ENCODE measurements around the gene PPM1B.
"Not testable (repeated sequence)": the region's sequence is repeated elsewhere in the genome, so short reads cannot be mapped to it uniquely, and the experiment has no call there.

The PPM1B gene

DNA sequence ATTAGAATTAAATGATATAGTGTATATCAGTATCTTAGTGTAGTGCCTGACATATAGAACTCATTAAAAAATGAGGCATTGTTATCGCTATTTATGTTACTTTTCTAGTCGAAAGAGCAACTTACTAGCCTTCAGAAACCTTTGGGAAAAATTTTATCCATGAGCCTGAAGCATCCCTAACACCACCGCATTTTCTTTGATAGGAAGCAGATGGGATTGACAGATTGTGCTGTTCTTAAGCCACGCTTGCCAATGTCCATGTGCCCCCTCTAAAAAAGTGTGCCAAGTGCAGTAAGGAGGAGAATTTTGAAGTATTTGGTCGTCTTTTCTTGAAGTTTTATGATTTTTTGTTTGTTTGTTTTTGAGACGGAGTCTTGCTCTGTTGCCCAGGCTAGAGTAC lies 29.1 kb downstream of the PPM1B start:
- no peak for DNase-seq

DNA sequence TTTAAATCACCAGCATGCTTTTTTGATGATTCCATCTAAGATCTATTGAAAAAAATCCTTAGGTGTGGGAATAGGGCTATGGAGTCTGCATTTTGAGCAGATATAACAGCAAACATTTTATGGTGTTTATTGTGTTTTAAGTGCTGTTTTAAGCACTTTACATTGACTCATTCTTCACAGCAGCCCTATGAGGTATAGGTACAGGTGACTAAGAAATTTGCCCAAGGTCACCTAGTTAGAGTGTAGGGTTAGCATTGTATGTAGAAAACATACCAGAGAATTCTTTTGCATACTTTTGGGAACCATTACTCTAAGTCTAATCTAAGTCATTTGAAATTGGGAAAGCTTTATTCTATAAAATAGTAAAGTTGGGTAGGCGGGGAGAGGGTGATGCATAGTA lies 31.3 kb downstream of the PPM1B start:
- DNase-seq = no peak

DNA sequence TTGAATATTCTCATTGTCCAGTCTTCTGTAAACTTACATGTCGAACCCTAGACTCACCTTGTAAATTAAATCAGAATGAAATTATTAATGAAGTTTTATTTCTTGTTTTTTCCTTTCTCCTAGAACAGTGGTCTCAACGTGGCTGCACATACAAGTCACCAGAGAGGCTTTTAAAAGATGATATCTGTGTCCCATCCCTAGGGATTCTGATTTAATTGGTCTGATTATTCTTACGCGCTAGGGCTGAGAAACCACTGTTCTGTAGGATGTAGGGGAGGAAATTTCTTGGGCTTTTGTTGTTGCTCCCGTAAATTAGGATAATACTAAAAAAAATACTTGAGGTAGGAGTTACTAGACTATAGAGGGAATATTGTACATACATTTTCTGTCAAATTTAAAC lies 32.1 kb downstream of the PPM1B start:
- DNase-seq = no peak

DNA sequence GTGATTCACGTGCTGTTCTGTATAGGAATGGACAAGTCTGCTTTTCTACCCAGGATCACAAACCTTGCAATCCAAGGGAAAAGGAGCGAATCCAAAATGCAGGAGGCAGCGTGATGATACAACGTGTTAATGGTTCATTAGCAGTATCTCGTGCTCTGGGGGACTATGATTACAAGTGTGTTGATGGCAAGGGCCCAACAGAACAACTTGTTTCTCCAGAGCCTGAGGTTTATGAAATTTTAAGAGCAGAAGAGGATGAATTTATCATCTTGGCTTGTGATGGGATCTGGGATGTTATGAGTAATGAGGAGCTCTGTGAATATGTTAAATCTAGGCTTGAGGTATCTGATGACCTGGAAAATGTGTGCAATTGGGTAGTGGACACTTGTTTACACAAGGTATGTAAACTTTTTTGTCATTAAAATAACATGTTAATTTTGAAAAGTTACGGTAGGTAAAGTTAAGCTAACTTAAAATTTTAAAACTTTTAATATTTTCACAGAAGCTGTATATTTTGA lies 33.0 kb downstream of the PPM1B start:
- DNase-seq = no peak

DNA sequence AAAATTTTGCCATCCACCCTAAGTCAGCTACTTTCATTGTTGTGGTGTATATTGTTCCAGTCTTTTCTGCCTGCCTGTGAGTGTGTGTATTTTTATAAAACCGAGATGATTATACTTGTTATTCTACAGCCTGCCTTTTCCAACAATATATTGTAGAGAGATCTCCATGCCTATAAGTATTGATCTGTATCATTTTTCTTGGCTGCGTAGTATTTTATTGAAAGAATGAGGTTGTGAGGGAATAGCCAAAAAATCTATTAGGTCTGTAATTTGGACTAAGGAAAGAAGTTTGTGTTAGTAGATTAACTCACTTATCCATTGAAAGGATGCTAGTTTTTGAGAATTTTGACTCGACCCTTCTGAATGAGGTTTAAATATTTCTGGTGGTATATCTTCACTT lies 34.9 kb downstream of the PPM1B start:
- DNase-seq = no peak

DNA sequence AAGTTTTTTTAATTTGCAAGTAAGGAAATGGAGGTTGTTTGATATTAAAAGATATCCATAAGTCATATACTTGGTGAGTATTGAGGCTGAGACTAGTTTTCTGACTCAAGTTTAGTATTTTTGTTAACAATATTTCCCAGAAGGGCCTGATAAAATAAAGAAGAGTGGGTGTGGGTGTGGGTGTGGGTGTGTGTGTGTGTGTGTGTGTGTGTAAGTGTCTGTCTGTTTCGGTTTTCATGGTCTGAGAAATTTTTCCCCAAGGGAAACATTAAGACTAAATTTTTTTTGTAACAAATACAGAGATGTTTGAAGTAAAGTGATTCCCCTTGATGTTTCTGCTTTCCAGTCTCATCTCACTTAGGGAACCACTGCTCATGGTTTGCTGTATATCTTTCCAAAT lies 36.5 kb downstream of the PPM1B start:
- no peak for DNase-seq

DNA sequence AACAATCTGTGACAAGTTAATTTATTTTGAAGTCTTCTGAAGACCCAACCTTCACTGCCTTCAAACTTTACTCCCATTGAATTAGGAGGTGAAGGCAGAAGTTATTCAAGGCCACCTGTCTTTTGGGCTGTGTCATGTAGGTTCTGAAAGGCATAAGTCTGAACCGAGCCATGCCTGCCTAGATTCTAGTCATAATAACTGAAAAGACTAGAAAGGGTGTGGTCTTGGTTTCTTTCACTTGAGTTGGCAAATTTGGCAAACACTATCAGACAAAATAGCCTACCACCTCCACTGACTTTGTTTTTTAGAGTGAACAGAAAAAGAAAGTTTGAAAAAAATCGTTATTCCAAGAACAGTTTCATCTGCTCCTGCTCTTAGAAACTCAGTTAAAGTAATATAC lies 38.4 kb downstream of the PPM1B start:
- DNase-seq = no peak

DNA sequence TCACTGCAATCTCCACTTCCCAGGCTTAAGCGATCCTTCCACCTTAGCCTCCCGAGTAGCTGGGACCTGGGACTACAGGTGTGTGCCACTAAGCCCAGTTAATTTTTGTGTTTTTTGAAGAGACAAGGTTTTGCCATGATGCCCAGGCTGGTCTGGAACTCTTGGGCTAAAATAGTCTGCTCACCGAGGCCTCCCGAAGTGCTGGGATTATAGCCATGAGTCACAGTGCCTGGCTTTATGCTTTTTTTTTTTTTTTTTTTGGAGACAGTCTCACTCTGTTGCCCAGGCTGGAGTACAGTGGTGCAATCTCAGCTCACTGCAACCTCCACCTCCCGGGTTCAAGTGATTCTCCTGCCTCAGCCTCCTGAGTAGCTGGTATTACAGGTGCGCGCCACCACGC lies 39.0 kb downstream of the PPM1B start:
- DNase-seq = not testable (repeated sequence)

DNA sequence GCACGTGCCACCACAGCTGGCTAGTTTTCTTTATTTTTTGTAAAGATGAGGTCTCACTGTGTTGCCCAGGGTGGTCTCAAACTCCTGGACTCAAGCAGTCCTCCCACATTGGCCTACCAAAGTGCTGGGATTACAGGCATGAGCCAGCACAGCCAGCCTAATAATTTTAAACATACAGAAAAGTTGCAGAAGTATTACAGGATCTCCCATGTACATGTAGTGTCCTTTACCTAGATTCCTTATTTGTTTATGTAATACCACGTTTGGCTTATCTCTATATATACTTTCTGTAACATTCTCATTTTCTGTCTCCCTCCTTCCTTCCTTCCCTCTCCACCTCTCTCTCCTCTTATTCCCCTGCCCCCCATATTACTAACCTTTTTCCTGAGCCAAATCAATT lies 41.7 kb downstream of the PPM1B start:
- DNase-seq = no peak

DNA sequence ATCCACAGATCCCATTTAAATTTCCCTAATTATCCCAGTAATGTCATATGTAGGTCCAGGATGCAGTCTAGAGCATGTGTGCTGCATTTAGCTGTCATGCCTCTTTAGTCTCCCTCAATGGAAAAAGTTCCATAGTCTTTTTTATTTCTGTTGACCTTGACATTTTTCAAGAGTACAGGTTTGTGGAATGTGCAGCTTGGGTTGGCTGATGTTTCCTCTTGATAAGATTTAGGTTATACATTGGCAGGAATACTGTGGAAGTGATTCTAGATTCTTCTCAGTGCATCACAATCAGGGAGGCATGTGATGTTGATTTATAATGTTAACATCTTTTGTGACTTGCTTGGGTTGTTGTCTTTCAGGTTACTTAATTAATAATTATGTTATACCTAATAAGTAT lies 42.5 kb downstream of the PPM1B start:
- no peak for DNase-seq

DNA sequence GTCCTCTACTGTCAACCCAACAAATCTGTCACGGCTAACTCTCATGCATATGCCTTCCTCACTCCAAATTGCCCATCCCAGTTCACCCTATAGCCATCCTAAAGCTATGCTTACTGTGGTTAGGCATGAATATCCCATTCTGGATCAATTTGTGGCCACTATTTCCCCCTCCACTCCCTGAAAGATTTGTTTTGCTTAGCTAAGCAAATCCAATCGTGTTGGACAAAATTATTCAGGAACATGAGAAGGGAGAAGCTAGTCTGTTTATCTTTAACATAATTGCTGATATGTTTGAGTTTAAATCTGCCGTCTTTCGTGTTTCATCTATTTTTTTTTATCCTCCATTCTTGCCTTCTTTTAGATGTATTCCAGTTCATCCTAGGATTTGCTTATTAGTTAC lies 43.6 kb downstream of the PPM1B start:
- DNase-seq = no peak

DNA sequence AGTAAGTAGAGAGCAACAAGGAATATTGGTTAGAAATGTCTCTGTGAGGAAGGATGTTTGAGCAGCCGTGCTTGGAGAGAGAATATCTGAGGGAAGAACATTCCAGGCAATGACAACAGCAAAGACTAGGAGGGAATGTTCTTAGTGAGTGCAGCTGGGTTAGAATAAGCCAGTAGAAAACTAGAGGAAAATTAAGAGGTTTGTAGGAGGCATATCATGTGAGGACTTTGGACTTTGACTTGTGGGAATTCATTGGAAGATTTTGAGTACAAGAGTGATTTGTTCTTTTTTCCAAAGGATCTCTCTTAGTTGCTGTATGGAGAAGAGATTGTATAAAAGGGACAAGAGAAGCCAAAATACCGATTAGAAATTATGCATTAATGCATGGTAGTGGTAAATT lies 47.2 kb downstream of the PPM1B start:
- no peak for DNase-seq

DNA sequence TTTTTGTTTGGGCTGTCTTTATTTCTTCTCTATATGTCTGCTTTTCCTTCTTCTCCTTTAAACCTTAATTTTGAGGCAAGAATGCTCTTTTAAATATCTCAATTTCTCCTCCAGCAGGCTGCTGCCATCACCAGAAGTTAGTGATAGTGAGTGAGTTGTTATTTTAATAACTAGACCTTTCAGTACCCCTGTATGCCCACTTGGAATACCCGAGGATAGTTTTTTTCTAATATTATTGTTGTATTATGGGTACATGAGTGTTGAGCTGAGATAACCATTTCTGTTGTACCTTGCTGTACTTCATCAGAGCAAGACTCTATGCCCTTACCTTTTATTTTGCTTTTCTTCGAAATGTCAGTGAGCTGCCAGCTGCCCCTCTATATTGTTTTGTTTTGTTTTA lies 50.1 kb downstream of the PPM1B start:
- DNase-seq = no peak

DNA sequence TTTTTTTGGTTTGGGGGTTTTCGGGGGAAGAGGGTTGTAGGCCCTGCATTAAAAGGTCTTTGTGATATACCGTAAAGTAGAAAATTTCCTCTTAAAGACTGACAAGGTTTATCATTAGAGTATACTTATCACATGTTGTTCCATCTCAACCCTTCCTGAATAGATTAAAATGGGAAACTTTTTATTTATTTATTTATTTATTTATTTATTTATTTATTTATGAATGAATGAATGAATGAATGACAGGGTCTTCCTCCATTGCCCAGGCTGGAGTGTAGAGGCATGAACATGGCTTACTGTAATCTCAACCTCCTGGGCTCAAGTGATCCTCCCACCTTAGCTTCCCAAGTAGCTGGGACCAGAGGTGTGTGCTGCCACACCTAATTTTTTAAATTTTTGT lies 58.1 kb downstream of the PPM1B start:
- DNase-seq = no peak

DNA sequence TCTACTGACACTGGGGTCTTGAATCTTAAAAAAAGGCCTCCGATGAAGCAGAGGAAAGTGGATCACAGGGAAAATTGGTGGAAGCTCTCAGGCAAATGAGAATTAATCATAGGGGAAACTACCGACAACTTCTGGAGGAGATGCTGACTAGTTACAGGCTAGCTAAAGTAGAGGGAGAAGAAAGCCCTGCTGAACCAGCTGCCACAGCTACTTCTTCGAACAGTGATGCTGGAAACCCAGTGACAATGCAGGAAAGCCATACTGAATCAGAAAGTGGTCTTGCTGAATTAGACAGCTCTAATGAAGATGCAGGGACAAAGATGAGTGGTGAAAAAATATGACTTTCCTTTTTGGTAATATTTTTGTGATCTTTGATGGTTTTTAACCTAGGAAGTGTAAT lies 61.7 kb downstream of the PPM1B start:
- DNase-seq = peak in 2 of 56 donors; percentile 2 to 3

DNA sequence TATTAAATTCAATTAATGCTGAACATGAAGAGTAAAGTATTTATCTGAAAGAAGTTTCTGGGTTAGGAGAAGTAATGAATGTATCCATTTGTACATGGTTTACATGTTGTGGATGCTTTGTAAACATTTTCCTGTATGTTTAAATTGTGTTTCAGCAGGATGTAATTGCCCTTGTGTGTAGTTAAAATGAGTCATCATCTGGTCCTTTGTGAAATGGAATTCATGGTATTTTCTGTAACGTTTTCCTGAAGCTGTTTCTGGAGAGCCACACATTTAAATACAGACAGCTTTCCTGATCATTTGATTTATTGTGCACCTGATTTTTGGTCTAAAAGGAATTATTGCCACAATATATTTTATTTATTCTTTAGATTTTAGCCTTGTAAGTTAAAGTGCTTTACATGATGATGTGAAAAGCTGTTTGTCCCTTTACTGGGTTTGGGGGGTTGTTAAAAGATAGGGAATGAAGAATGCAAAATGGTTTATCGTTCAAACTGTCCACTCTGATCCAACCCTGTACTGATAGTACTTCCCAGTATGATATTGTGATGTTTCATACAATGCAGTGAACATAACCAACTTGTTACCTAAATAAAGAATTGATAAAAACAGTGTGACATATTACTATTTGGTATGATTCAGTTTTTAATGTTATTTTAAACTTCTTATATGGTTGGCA lies 64.9 kb downstream of the PPM1B start:
- no peak for DNase-seq

DNA sequence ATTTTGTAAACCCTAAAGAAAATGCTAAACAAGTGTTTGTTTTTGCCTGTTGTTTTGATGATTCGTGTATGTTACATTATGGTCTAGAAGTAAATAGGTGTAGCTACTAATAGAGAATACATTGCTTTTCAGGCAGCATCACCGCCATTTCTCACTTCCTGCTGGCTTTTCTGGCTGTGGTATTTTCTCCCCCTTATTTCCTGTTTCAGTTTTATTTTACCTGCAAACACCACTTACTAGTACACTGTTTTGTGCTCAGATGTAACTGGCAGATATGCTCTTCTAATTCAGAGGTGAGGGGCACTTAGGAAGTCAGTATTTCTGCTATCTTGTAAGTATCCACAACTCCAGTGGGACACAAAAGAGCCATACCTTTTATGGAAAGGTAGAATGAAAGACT lies 68.5 kb downstream of the PPM1B start:
- DNase-seq = no peak

DNA sequence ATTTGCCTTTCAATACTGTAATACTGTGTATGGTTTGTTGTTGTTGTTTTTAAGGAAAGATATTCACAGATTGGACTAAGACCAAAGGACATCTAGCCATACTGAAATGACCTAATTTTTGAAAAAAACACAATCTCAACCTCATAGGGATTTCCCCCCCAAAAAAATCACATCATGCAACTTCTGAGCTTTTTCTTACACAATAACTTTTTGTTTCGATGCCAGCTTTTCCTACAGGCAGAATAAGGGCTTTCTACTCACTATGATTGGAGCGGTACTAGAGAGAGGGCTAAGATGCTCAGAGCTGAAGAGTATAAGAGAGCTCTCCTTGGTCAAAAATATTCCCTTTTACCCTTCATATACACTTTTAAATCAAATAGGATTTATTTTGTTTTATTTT lies 74.2 kb downstream of the PPM1B start:
- peak in 1 of 56 donors; percentile 35 for DNase-seq

DNA sequence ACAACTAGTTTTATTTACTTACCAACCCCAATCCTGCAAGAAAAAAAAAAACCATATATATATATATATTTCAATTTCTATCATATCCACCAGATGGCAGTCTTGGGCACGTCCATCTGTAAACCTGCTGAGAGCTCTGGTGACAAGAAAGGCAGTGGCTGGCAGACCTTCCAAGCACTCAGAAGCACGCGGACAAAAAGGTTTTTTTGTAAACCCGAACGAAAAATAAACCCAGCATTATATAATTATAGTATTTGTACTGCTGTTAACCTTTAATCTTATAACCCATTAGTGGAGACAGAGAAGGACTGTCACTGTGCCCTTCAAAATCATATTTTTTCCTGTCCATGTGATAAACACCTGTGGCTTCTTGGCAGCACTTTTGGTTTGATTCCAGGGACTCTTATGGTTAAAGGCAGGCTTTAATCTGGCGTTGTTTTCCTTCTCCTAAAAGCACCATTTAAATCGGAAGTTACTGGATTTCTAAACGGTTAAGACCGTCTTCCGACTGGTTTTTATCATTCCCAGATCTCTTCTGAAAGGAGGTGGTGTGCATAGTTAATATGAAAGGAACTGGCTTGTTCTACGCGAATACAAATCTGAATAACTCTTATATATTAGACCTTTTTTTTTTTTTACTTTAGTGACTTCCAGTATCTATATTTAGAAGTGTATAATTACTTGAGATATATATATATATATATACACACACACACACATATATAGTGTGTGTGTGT lies 75.6 kb downstream of the PPM1B start:
- peak in 36 of 56 donors; percentile 3 to 68 (median 31) for DNase-seq

DNA sequence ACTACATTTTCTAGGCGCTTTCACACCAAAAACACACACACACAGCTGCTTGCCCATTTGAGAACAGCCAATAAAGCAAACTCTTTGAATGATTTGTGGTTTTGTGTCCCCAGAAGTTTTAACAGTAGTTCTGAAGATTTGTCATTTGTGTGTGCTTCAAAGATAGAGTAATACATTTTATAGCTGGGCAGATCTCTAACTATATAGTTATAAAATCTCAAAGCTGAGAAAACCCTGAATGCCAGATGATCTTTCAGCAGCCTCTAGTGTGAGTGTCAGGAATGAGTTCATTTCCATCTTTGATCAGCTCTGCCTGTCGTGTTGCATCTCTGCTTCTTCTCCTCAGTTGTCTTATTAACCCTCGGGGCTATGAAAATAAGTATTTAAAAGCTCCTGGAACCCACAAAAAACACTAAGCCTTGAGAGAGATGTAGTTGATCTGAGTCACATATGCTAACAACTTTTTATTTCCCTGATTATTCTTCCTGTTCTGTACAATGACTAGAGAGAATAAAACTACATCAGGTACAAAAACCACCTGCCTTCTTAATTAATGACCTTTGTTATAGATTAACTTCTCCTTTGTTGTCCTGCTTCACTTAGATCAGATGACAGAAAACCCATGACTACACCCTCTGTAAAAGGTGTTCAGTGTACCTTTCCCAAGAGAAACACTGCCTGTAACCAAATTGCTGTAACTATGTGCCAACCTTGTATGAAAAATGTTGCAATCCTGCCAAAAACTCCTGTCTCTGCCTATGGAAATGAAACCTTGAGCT lies 76.6 kb downstream of the PPM1B start:
- peak in 1 of 56 donors; percentile 10 for DNase-seq

DNA sequence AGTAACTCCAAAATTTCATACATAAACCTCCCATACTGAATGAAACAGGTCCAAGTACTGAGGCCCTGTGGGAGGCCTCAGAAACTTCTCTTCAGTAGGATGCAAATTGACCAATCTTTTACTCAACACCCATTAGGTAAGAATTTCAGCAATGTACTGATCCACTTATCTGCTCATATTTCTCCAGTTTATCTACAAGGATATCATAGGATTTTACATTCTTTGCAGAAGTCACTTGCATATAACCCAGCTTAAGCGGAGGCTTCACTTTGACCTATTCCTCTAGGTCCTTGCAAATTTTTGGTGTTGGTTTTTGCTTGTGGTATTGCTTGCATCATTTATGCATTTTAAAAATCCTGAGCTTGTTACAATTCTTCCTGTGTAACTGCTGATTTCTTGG lies 77.8 kb downstream of the PPM1B start:
- no peak for DNase-seq

DNA sequence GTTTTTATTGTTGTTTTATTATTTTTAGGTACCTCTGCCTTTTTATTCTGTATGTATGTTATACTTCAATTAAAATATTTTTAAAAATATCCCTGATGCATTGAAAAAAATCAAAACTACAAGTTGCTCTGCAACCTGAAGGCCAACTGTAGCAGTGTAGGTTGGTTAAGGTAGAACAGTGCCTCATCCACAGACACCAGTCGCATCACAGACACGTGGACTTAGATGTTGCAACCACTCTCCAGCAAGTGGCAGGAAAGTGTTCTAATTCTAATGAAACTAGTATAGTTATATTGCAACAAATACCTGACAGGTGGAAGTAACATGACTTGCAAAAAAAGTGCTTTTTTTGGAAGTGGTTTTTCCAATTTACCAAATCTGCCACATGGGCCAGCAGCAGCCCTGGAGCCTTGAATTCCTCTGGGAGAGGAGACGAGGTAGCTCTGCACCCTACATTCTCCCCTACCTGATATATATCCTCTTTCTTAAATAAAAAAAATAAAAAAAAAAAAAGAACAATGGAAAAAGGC lies 78.2 kb downstream of the PPM1B start:
- no peak for DNase-seq

Data from amygdala (tissue), 56 donors.